GM23338 (cell line): Measurements from ENCODE around the gene TTC12. TPM values are rescaled to one million over a fixed set of nuclear protein-coding genes. Genes with fewer than 3 reads are reported as not detected.

Source experiments
- ATAC-seq: fragments of 200-7000 bp; cut with Tn5 transposase; 3 replicates; pipeline ENCODE4 v1.9.1; 2020
- DNase-seq: peaks from one replicate; pipeline ENCODE4 v3.0.0-alpha.2; 2015; ENCODE audit warnings: low spot score
- H2AFZ ChIP-seq: fragments of 200-600 bp; sonication (generic); 2 replicates; pipeline ENCODE4 v1.8.0; 2016; ENCODE audit warnings: antibody characterized with exemption, mild to moderate bottlenecking, moderate library complexity
- H3F3A ChIP-seq: fragments of 200-600 bp; sonication (generic); replicated peaks from 2 replicates; pipeline ENCODE4 v1.8.0; 2017; ENCODE audit warnings: antibody characterized with exemption, mixed run types, low read depth
- H3K27ac ChIP-seq: fragments of 200-600 bp; sonication (generic); 2 replicates; pipeline ENCODE4 v1.6.1; 2016; ENCODE audit warnings: low read depth
- H3K27me3 ChIP-seq: fragments of 200-600 bp; sonication (generic); 2 replicates; pipeline ENCODE4 v1.8.0; 2016; ENCODE audit warnings: mild to moderate bottlenecking, mixed run types, moderate library complexity; ENCODE audit not compliant: insufficient read depth
- H3K36me3 ChIP-seq: fragments of 200-600 bp; sonication (generic); 2 replicates; pipeline ENCODE4 v1.8.0; 2016; ENCODE audit warnings: mild to moderate bottlenecking; ENCODE audit not compliant: insufficient read depth
- H3K4me1 ChIP-seq: fragments of 200-600 bp; sonication (generic); 2 replicates; pipeline ENCODE4 v1.8.0; 2016; ENCODE audit warnings: mild to moderate bottlenecking, moderate library complexity; ENCODE audit not compliant: insufficient read depth
- H3K4me2 ChIP-seq: fragments of 200-600 bp; sonication (generic); 2 replicates; pipeline ENCODE4 v1.7.1; 2017; ENCODE audit warnings: mixed run types
- H3K4me3 ChIP-seq: fragments of 200-600 bp; sonication (generic); 2 replicates; pipeline ENCODE4 v1.6.1; 2016; ENCODE audit warnings: mixed run types
- H3K79me2 ChIP-seq: fragments of 200-600 bp; sonication (generic); replicated peaks from 2 replicates; pipeline ENCODE4 v1.8.0; 2017; ENCODE audit warnings: mild to moderate bottlenecking; ENCODE audit not compliant: insufficient read depth
- H3K9me2 ChIP-seq: fragments of 200-600 bp; sonication (generic); 2 replicates; pipeline ENCODE4 v1.8.0; 2017; ENCODE audit not compliant: insufficient read depth
- H4K20me1 ChIP-seq: fragments of 200-600 bp; sonication (generic); replicated peaks from 2 replicates; pipeline ENCODE4 v1.8.0; 2017; ENCODE audit warnings: mild to moderate bottlenecking; ENCODE audit not compliant: insufficient read depth
- H3K27ac Mint-ChIP-seq: 2 replicates; pipeline ENCODE4 v1.8.0; 2020; ENCODE audit warnings: inconsistent platforms, mild to moderate bottlenecking, moderate library complexity, mixed read lengths
- H3K27me3 Mint-ChIP-seq: 3 replicates; pipeline ENCODE4 v1.8.0; 2022; ENCODE audit warnings: low read depth, mild to moderate bottlenecking, moderate library complexity, mixed read lengths, inconsistent platforms; ENCODE audit not compliant: insufficient read depth, poor library complexity
- H3K36me3 Mint-ChIP-seq: 3 replicates; pipeline ENCODE4 v1.8.0; 2021; ENCODE audit warnings: low read depth, mild to moderate bottlenecking, inconsistent platforms, moderate library complexity, mixed read lengths
- H3K4me1 Mint-ChIP-seq: 3 replicates; pipeline ENCODE4 v1.8.0; 2020; ENCODE audit warnings: mild to moderate bottlenecking, inconsistent platforms, mixed read lengths
- H3K4me3 Mint-ChIP-seq: 3 replicates; pipeline ENCODE4 v1.8.0; 2021; ENCODE audit warnings: moderate library complexity, mild to moderate bottlenecking, inconsistent platforms, mixed read lengths
- H3K9me3 Mint-ChIP-seq: 3 replicates; pipeline ENCODE4 v1.8.0; 2020; ENCODE audit warnings: moderate library complexity, mild to moderate bottlenecking, inconsistent platforms, mixed read lengths
- CREB1 ChIP-seq: fragments of 250-450 bp; sonication (Bioruptor Pico); IDR thresholded peaks from 2 replicates; pipeline ENCODE4 v1.5.0; 2020; ENCODE audit warnings: low read depth, mild to moderate bottlenecking, moderate library complexity
- EZH2 ChIP-seq: fragments of 200-600 bp; sonication (generic); IDR thresholded peaks from one replicate; pipeline ENCODE4 v1.8.0; 2017; ENCODE audit warnings: antibody characterized with exemption, mild to moderate bottlenecking, low read depth; ENCODE audit not compliant: unreplicated experiment
- EZH2phosphoT487 ChIP-seq: fragments of 200-600 bp; sonication (generic); IDR thresholded peaks from one replicate; pipeline ENCODE4 v1.8.1; 2018; ENCODE audit warnings: antibody characterized with exemption; ENCODE audit not compliant: unreplicated experiment
- JUNB ChIP-seq: IDR thresholded peaks from one replicate; pipeline ENCODE4 v1.6.1; 2016; ENCODE audit warnings: antibody characterized with exemption; ENCODE audit not compliant: unreplicated experiment
- NANOG ChIP-seq: IDR thresholded peaks from 2 replicates; pipeline ENCODE4 v1.6.1; 2016; ENCODE audit warnings: antibody characterized with exemption, borderline replicate concordance
- POLR2AphosphoS5 ChIP-seq: IDR thresholded peaks from 2 replicates; pipeline ENCODE4 v1.6.1; 2016; ENCODE audit warnings: antibody characterized with exemption, low read depth
- STAT1 ChIP-seq: IDR thresholded peaks from one replicate; pipeline ENCODE4 v1.6.1; 2016; ENCODE audit warnings: antibody characterized with exemption; ENCODE audit not compliant: unreplicated experiment
- ZNF114 ChIP-seq: fragments of 250-450 bp; sonication (Bioruptor Pico); IDR thresholded peaks from 2 replicates; pipeline ENCODE4 v1.5.0; 2020; ENCODE audit warnings: mild to moderate bottlenecking, moderate library complexity
- ZNF331 ChIP-seq: fragments of 250-450 bp; sonication (Bioruptor Pico); IDR thresholded peaks from 2 replicates; pipeline ENCODE4 v1.5.0; 2020; ENCODE audit warnings: low read depth, mild to moderate bottlenecking, moderate library complexity
- polyA plus RNA-seq: library from polyadenylated mRNA; unstranded; fragments of >200 nt; fragmentation: Nextera tagmentation; extraction: Ambion mirVana; gene quantifications from 2 replicates; pipeline ENCODE4 v1.2.1, GENCODE V29; 2016
- total RNA-seq: library from RNA; depleted of rRNA; stranded (reverse); fragments of >200 nt; shearing (Covaris generic); gene quantifications from 2 replicates; pipeline ENCODE4 v1.2.3, GENCODE V29; 2014
- TF ChIP-seq, protein P1 (sequence below): IDR thresholded peaks from 2 replicates; pipeline ENCODE4 v1.6.1; 2016; ENCODE audit warnings: antibody characterized with exemption
- TF ChIP-seq, protein P2 (sequence below): IDR thresholded peaks from one replicate; pipeline ENCODE4 v1.6.1; 2018; ENCODE audit warnings: antibody characterized with exemption; ENCODE audit not compliant: unreplicated experiment
- TF ChIP-seq, protein P3 (sequence below), 2 experiments: fragments of 200-600 bp in 1 of 2; sonication (generic) in 1 of 2; conservative IDR thresholded peaks; 2 replicates each; pipeline versions ENCODE4 v1.5.1 to v1.6.1; 2016 to 2017; ENCODE audit warnings: antibody characterized with exemption in 2 of 2, low read depth in 2 of 2, mild to moderate bottlenecking in 2 of 2, moderate library complexity in 1 of 2
- TF ChIP-seq, protein P4 (sequence below): fragments of 250-450 bp; sonication (Bioruptor Pico); IDR thresholded peaks from 2 replicates; pipeline ENCODE4 v1.5.0; 2020; ENCODE audit warnings: mild to moderate bottlenecking, moderate library complexity

TTC12 gene
- total and polyA plus RNA-seq, 2 experiments from 2014 or later: 3.4 to 12.5 TPM

DNA sequence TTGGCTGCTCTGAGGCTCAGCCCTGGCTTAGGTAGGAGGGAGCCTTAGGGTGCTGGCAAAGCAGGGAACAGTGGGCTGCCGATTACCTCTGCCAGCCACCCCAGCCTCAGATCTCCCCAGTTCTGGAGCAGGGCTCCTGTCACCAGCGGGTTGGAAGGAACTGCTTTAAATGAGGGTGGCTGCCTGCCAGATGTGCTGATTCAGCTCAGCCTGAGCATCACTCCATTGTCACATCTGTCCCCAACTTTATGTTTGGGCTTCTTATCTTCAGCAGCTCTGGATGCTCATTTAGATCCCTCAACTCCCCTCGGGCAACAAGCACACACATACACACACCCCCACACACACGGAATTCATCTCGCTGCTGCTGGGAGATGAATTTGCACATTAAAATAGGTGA is 56.3 kb downstream of the TTC12 start:
- Mint-ChIP-seq H3K9me3 (no peaks in the 10 kb centered on the region), H3K4me3 (no peak overlapping the region), H3K4me1 (peaks cover 18% of the 10 kb centered on the region), H3K36me3 (no peaks in the 10 kb centered on the region), H3K27me3 (peaks cover 3% of the 10 kb centered on the region), H3K27ac (no peak overlapping the region)
- H3K4me2 ChIP-seq: no peak overlapping the region
- no peak overlapping the region for H3K4me3 ChIP-seq
- no peaks in the 10 kb centered on the region for H3K36me3 ChIP-seq
- no peaks in the 10 kb centered on the region for H3K27me3 ChIP-seq
- H3K79me2 ChIP-seq: no peaks in the 10 kb centered on the region
- TF ChIP-seq EZH2phosphoT487 (no peak), JUNB (no peak), CREB1 (CRISPR knock-in tag) (no peak), ZNF331 (CRISPR knock-in tag) (no peak), POLR2AphosphoS5 (no peak), STAT1 (no peak), ZNF114 (CRISPR knock-in tag) (no peak), NANOG (no peak), EZH2 (no peak)
- TF ChIP-seq, protein P1, sequence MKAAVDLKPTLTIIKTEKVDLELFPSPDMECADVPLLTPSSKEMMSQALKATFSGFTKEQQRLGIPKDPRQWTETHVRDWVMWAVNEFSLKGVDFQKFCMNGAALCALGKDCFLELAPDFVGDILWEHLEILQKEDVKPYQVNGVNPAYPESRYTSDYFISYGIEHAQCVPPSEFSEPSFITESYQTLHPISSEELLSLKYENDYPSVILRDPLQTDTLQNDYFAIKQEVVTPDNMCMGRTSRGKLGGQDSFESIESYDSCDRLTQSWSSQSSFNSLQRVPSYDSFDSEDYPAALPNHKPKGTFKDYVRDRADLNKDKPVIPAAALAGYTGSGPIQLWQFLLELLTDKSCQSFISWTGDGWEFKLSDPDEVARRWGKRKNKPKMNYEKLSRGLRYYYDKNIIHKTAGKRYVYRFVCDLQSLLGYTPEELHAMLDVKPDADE: no peak
- TF ChIP-seq, protein P2, sequence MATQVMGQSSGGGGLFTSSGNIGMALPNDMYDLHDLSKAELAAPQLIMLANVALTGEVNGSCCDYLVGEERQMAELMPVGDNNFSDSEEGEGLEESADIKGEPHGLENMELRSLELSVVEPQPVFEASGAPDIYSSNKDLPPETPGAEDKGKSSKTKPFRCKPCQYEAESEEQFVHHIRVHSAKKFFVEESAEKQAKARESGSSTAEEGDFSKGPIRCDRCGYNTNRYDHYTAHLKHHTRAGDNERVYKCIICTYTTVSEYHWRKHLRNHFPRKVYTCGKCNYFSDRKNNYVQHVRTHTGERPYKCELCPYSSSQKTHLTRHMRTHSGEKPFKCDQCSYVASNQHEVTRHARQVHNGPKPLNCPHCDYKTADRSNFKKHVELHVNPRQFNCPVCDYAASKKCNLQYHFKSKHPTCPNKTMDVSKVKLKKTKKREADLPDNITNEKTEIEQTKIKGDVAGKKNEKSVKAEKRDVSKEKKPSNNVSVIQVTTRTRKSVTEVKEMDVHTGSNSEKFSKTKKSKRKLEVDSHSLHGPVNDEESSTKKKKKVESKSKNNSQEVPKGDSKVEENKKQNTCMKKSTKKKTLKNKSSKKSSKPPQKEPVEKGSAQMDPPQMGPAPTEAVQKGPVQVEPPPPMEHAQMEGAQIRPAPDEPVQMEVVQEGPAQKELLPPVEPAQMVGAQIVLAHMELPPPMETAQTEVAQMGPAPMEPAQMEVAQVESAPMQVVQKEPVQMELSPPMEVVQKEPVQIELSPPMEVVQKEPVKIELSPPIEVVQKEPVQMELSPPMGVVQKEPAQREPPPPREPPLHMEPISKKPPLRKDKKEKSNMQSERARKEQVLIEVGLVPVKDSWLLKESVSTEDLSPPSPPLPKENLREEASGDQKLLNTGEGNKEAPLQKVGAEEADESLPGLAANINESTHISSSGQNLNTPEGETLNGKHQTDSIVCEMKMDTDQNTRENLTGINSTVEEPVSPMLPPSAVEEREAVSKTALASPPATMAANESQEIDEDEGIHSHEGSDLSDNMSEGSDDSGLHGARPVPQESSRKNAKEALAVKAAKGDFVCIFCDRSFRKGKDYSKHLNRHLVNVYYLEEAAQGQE: no peak
- TF ChIP-seq, protein P3, sequence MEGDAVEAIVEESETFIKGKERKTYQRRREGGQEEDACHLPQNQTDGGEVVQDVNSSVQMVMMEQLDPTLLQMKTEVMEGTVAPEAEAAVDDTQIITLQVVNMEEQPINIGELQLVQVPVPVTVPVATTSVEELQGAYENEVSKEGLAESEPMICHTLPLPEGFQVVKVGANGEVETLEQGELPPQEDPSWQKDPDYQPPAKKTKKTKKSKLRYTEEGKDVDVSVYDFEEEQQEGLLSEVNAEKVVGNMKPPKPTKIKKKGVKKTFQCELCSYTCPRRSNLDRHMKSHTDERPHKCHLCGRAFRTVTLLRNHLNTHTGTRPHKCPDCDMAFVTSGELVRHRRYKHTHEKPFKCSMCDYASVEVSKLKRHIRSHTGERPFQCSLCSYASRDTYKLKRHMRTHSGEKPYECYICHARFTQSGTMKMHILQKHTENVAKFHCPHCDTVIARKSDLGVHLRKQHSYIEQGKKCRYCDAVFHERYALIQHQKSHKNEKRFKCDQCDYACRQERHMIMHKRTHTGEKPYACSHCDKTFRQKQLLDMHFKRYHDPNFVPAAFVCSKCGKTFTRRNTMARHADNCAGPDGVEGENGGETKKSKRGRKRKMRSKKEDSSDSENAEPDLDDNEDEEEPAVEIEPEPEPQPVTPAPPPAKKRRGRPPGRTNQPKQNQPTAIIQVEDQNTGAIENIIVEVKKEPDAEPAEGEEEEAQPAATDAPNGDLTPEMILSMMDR (conservative IDR thresholded peaks at IDR 0.05; ENCODE audit: low read depth in 2 of 2): no peak
- TF ChIP-seq, protein P4, sequence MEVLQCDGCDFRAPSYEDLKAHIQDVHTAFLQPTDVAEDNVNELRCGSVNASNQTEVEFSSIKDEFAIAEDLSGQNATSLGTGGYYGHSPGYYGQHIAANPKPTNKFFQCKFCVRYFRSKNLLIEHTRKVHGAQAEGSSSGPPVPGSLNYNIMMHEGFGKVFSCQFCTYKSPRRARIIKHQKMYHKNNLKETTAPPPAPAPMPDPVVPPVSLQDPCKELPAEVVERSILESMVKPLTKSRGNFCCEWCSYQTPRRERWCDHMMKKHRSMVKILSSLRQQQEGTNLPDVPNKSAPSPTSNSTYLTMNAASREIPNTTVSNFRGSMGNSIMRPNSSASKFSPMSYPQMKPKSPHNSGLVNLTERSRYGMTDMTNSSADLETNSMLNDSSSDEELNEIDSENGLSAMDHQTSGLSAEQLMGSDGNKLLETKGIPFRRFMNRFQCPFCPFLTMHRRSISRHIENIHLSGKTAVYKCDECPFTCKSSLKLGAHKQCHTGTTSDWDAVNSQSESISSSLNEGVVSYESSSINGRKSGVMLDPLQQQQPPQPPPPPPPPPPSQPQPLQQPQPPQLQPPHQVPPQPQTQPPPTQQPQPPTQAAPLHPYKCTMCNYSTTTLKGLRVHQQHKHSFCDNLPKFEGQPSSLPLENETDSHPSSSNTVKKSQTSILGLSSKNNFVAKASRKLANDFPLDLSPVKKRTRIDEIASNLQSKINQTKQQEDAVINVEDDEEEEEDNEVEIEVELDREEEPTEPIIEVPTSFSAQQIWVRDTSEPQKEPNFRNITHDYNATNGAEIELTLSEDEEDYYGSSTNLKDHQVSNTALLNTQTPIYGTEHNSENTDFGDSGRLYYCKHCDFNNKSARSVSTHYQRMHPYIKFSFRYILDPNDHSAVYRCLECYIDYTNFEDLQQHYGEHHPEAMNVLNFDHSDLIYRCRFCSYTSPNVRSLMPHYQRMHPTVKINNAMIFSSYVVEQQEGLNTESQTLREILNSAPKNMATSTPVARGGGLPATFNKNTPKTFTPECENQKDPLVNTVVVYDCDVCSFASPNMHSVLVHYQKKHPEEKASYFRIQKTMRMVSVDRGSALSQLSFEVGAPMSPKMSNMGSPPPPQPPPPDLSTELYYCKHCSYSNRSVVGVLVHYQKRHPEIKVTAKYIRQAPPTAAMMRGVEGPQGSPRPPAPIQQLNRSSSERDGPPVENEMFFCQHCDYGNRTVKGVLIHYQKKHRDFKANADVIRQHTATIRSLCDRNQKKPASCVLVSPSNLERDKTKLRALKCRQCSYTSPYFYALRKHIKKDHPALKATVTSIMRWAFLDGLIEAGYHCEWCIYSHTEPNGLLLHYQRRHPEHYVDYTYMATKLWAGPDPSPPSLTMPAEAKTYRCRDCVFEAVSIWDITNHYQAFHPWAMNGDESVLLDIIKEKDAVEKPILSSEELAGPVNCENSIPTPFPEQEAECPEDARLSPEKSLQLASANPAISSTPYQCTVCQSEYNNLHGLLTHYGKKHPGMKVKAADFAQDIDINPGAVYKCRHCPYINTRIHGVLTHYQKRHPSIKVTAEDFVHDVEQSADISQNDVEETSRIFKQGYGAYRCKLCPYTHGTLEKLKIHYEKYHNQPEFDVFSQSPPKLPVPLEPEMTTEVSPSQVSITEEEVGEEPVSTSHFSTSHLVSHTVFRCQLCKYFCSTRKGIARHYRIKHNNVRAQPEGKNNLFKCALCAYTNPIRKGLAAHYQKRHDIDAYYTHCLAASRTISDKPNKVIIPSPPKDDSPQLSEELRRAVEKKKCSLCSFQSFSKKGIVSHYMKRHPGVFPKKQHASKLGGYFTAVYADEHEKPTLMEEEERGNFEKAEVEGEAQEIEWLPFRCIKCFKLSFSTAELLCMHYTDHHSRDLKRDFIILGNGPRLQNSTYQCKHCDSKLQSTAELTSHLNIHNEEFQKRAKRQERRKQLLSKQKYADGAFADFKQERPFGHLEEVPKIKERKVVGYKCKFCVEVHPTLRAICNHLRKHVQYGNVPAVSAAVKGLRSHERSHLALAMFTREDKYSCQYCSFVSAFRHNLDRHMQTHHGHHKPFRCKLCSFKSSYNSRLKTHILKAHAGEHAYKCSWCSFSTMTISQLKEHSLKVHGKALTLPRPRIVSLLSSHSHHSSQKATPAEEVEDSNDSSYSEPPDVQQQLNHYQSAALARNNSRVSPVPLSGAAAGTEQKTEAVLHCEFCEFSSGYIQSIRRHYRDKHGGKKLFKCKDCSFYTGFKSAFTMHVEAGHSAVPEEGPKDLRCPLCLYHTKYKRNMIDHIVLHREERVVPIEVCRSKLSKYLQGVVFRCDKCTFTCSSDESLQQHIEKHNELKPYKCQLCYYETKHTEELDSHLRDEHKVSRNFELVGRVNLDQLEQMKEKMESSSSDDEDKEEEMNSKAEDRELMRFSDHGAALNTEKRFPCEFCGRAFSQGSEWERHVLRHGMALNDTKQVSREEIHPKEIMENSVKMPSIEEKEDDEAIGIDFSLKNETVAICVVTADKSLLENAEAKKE: no peak
- H2AFZ ChIP-seq: no peak overlapping the region
- H3K27ac ChIP-seq: no peak overlapping the region
- H4K20me1 ChIP-seq: no peaks in the 10 kb centered on the region
- H3K4me1 ChIP-seq: no peaks in the 10 kb centered on the region
- H3F3A ChIP-seq: no peaks in the 10 kb centered on the region
- H3K9me2 ChIP-seq: peaks cover 9% of the 10 kb centered on the region; the same call in 1 of the 2 replicates
- ATAC-seq: no peak
- DNase-seq: no peak
